ENCODE measurements around the gene TMEM163. TPM values are rescaled to one million over a fixed set of nuclear protein-coding genes. Genes with fewer than 3 reads are reported as not detected.

Gene TMEM163
- total and polyA plus RNA-seq, 8 donors = 3.9 to 48.4 (median 14.0) TPM

- no peak for TF ChIP-seq CTCF (IDR thresholded peaks at IDR 0.05)
- no peak overlapping the region for H3K27ac ChIP-seq
- no peaks in the 10 kb centered on the region for H3K27me3 ChIP-seq
- H3K9me3 ChIP-seq = no peaks in the 10 kb centered on the region
- no peak overlapping the region for H3K4me3 ChIP-seq
- no peaks in the 10 kb centered on the region for H3K36me3 ChIP-seq
- no peak for ATAC-seq
- intact Hi-C loops (cut with DNase I) = no loop called here
- no peaks in the 10 kb centered on the region for H3K4me1 ChIP-seq
- no peak for DNase-seq
Observed at GRCh38 chr2:134564549-134564948, 154.3 kb downstream of the TMEM163 start.

GRCh38 chr2:134558208-134558830, 160.5 kb downstream of the TMEM163 start:
- Histone ChIP-seq H3K27ac (no peak overlapping the region), H3K36me3 (no peaks in the 10 kb centered on the region), H3K27me3 (no peaks in the 10 kb centered on the region), H3K4me1 (no peaks in the 10 kb centered on the region), H3K4me3 (no peak overlapping the region), H3K9me3 (no peaks in the 10 kb centered on the region)
- DNase-seq = no peak
- TF ChIP-seq CTCF (IDR thresholded peaks at IDR 0.05) = no peak
- intact Hi-C loops (cut with DNase I) = no loop called here
- ATAC-seq = no peak

GRCh38 chr2:134555411-134555810, 163.4 kb downstream of the TMEM163 start:
- no peak for DNase-seq

GRCh38 chr2:134553657-134554056, 165.1 kb downstream of the TMEM163 start:
- no peak overlapping the region for H3K4me3 ChIP-seq
- H3K4me1 ChIP-seq = no peaks in the 10 kb centered on the region
- no peak overlapping the region for H3K27ac ChIP-seq
- no peaks in the 10 kb centered on the region for H3K36me3 ChIP-seq
- DNase-seq (no peak), ATAC-seq (no peak)
- no peaks in the 10 kb centered on the region for H3K9me3 ChIP-seq
- H3K27me3 ChIP-seq = no peaks in the 10 kb centered on the region
- intact Hi-C loops (cut with DNase I) = no loop called here
- no peak for TF ChIP-seq CTCF (IDR thresholded peaks at IDR 0.05)

More at GRCh38 chr2:134555411-134555810, 163.4 kb downstream of the TMEM163 start:
- no peak for TF ChIP-seq CTCF (IDR thresholded peaks at IDR 0.05)
- intact Hi-C loops (cut with DNase I) = no loop called here
- no peaks in the 10 kb centered on the region for H3K27me3 ChIP-seq
- H3K4me3 ChIP-seq = no peak overlapping the region
- no peaks in the 10 kb centered on the region for H3K36me3 ChIP-seq
- ATAC-seq = no peak
- no peaks in the 10 kb centered on the region for H3K4me1 ChIP-seq
- no peaks in the 10 kb centered on the region for H3K9me3 ChIP-seq
- H3K27ac ChIP-seq = no peak overlapping the region

- H3K4me3 ChIP-seq = no peak overlapping the region
- H3K27ac ChIP-seq = no peak overlapping the region
- no peaks in the 10 kb centered on the region for H3K36me3 ChIP-seq
- intact Hi-C loops (cut with DNase I) = no loop called here
- no peak for TF ChIP-seq CTCF (IDR thresholded peaks at IDR 0.05)
- DNase-seq (no peak), ATAC-seq (no peak)
- H3K4me1 ChIP-seq = no peaks in the 10 kb centered on the region
- no peaks in the 10 kb centered on the region for H3K9me3 ChIP-seq
- H3K27me3 ChIP-seq = no peaks in the 10 kb centered on the region
Observed at GRCh38 chr2:134550566-134551164, 168.1 kb downstream of the TMEM163 start.

Data from left lung (tissue), 10 donors.